ACHN (cell line): ENCODE measurements around the gene ECE1.
A peak's percentile ranks its signal among the peaks of the same experiment; 100 is the strongest.

Source experiments
- DNase-seq: peaks from one replicate; pipeline ENCODE4 v3.0.0-alpha.2; 2015
- in situ Hi-C: cut with HindIII; loops from 2 replicates; pipeline ENCODE4 v1.10.0; 2017; ENCODE audit warnings: low sequenced_read_pairs, low pct_ligation_motif_present, low pct_unique_long_range_greater_than_20kb

ECE1 gene

DNA sequence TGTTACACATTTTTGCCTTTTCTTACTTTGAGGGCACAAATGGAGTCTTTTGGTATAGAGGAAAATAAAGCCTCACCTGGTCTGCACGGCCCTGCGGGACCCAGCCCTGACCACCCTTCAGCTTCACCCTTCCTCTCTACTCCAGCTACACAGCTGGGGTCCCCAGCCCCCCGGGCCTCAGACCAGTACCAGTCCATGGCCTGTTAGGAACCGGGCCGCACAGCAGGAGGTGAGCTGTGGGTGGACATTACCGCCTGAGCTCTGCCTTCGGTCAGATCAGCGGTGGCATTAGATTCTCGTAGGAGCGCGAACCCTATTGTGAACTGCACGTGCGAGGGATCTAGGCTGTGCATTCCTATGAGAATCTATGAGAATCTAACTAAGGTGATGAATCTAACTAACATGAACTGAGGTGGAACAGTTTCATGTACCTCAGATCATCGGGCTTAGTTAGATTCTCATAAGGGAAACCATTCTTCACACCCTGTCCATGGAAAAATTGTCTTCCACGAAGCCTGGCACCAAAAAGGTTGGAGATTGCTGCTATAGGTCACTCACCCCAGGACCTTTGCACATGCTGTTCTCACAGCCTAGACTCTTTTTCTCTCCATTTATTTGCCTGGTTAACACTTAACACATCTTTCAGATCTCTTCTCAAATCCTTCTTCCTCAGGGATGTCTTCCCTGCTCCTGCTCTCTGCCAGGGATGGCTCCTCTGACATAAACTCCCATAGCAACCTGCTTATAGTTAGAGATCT is 37.5 kb upstream of the ECE1 start:
- in situ Hi-C loops, result no loop called here
- DNase-seq, result no peak

DNA sequence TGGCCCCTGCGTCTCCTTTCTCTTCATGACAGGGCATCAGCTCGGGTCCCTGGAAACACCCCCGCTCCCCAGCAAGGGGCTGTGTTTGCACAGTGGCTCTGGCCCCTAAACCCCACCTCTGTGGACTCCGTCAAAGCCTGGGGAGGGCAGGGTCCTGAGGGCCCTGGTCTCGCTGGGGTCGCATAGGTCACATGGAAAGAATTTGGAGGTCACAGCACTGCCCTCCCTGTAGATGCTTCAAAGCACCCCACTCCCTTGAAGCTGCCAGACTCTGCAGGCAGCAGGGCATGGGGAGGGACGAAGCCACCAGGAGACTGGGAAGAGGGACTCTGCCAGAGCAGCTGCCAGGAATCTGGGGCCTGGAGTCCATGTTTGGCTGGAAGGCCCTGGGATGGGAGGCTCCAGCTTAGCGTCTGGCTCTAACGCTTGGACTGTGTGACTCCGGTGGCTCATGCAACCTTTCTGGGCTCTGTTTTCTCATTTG is 36.6 kb upstream of the ECE1 start:
- DNase-seq, result no peak
- in situ Hi-C loops, result no loop called here

DNA sequence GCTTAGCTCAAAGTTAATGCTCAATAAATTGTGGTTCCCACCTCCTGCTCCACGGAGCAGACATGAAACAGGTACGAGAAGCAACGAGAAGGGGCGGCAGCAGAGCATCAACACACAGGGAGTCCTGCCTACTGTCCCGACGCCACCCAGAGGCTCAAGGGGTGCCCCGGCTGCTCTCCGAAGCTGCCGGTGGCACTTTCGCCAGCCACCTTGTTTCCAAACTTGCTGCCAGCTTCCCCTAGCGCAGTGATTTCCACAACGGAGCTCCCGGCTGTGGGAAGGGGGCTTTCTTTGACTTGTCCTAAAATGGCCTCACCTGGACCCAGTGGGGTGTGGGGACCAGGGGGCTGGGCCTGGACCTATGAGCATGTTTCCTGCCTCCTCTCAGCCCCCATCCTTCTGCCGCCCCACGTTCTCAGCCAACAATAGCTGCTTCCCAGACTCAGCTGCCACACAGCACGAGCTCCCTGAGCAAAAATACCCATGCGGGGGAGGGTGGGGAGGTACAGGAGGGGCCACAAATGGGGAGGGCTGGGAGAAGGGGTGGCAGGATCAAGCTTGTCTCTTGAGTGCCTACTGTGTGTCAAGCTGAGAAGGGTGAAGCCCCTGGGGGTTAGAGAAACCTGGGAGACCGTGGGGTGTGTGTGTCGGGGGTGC is 35.6 kb upstream of the ECE1 start:
- DNase-seq, result no peak
- in situ Hi-C loops, result no loop called here

DNA sequence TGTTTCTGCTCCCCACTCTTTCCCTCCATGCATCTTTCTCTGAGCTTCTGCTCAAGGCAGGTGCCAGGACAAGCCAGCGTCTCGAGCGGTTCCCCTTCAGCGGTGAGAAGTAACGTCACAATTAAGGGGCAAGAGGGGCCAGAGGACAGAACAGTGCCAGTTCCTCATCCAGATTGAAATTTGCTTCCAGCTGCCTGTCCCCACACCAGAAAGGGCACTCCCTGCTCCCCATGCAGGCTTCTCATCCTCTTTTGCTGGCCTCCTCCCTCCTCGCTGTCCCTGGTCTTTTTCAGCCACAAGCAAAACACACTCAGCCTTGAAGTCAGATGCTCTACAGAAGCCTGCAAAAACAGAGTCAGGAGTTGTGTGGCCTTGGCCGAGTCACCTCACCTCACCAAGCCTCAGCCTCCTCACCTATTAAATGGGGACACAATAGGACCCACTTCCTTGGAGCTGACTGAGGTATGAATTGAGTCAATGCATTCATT is 35.0 kb upstream of the ECE1 start:
- in situ Hi-C loops, result no loop called here
- DNase-seq, result no peak

DNA sequence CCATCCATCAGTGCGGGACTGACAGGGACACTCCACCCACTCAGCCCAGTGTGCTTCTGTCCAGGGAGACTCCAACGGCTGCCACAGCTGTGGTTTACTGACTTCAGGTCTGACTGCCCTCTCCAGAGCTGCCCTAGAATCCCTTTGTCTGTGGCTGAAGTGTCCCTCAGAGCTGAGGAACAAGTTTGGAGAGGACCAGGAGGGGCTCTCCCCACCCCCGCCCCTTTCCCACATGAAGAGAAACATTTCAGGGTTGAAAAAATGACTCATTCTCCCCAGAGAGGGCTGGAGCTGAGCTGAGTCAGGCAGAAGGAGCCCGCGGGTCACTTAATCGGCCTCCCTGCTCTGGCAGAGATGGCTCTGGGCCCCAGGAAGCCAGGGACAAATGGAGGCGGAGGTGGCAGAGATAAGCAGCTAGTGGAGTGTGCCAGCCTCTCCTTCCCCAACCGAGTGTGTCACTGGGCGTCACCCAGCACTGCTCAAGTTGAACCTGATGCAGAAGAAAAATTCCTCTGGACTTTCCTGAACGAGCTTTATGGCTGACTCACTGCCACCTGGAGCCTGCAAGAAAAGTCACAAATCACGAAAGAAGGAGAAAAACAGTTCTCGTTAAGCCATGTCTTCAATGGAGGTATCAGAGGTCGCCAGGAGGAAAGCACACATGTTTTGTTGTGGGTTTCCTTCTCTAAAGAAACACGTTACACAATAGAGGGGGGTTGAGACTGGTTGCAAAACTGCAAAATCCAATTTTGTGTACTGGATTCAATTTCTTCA is 34.3 kb upstream of the ECE1 start:
- in situ Hi-C loops, result no loop called here
- peak; percentile 90 for DNase-seq

DNA sequence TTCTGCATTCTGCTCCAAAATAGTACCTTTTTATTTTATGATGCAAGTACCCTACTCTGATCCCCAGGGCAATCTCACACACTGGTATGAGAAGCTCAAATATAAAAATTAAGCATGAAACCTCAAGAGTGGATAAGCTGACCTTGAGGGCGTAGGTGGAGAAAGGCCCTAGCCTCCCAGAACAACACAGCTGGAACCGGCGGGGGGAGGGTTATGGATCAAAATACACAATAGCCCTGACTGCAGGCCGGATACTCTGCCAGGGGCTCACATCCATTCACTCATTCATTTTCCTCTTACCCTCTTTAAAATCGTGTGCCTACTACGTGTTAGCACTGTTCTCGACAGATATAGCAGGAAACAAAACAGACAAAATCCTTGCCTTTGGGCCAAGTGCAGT is 32.8 kb upstream of the ECE1 start:
- in situ Hi-C loops, result no loop called here
- no peak for DNase-seq

DNA sequence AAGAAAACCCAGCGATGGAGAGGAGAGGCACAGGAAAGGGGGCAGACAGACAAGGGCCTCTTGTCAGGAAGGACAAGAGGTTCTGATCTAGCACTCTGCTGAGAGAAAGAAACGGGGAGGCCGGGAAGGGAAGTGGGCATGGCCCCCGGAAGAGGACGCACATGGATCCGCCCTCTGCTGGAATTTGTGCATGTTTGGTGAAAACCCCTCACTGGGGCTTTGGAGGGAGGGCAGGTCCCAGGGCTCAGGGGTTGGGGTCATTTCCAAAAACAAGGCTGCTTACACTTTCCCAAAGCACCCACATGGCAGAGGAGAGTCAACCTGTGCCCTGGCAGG is 32.4 kb upstream of the ECE1 start:
- DNase-seq, result no peak
- in situ Hi-C loops, result no loop called here

DNA sequence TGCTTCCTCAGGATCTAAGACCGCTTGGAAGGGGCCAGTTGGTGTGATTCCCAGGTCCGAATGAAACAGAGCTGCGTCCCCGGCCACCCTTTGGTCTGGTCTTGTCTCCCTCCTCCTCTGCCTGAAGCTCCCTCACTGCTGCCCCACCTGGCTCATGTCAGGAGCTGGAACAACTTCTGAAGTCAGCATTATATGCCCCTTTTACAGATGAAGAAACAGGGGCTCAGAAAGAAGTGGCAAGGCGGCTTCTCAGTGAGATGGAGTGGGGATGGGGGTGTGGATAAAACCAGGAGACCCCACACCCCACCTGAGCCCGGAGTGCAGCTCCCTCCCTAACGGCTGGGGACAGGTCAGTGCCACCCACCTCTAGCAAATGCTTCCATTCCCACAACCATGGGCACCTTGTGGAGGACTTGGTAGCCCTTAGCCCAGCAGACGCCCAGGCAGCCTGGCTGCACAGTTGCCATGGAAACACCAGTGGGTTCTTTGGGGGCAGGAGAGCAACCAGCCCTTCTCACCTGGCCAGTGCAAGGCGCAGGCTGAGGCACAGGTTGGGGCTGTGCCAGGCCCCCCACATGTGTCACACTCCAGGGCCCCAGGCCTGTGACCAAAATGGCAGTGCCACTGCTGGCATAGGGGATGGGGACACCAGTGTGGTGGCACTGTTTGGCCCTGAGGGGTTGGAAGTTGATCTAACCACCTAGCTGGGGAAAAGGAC is 31.9 kb upstream of the ECE1 start:
- no peak for DNase-seq
- in situ Hi-C loops, result no loop called here

DNA sequence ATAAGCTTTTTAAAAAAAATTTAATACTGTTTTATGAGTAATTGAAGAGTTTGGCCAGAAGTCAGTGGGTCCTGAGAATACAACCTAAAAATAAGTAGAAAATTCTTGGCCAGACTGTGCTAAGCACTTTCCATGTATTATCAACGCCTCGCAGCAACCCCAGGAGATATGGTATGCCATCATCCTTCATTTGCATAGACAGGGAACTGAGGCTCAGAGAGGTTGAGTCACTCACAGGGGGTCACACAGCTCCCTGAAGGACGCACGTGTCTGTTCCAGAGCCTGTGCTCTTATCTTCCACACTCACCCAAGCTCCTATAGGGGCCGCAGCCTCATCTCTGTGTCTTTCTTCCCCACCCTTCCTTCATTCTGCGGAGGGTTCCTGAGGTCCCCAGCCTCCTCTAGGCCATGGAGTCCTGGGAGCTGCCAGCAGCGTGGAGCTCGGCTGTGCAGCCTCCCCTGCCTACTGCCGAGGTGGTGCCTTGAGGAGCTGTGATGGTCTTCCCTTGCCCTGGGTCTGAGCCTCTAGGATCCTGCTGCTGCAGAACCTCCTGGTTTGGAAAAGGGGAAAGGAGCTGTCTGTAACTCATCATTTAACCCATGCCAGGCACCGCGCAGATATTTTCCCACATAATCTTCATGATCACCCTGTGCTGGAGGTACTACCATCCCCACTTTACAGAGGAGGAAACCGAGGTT is 30.3 kb upstream of the ECE1 start:
- in situ Hi-C loops, result no loop called here

DNA sequence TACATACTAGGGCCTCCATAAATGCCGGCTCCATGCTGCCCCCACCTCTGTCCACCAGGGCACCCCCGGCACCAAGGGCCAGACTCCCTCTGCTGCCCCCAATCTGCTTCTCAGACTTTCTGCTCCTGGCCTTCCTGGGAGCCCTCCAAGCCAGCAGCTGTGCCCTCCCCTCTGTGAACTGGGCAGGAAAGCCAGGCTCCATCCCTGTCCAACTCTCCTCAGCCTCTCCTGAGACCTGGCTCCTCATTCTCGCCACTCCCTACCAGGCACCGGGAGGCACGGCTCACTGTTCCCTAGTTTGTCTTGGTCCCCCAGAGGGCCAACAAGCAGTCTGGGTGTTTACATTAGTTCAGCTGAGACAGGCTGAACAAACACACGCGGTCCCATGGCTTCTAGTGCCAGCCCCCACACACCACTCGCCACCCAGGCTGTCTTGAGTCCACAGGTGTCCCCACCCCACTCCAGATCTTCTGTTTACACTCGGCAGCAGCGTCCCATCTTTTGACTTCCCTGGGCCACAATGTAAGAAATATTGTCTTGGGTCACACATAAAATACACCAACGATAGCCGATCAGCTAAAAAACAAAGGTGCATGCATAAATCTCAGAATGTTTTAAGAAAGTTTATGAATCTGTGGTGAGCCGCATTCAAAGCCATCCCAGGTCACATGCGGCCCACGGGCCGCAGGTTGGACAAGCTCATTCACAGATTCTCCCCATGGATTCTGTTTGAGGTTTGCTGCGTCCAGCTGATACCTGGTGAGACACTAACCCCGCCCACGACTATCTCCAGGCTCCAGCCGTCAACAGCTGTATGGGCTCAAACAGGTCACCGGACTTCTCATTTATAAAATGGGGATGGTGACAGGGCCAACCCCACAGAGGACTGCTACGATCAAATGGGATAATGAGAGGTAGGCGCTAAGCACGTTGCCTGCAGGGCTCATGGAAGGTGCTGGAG is 29.5 kb upstream of the ECE1 start:
- in situ Hi-C loops, result no loop called here
- DNase-seq, result no peak

More for the DNA sequence above, 30.3 kb upstream of the ECE1 start:
- DNase-seq, result no peak

DNA sequence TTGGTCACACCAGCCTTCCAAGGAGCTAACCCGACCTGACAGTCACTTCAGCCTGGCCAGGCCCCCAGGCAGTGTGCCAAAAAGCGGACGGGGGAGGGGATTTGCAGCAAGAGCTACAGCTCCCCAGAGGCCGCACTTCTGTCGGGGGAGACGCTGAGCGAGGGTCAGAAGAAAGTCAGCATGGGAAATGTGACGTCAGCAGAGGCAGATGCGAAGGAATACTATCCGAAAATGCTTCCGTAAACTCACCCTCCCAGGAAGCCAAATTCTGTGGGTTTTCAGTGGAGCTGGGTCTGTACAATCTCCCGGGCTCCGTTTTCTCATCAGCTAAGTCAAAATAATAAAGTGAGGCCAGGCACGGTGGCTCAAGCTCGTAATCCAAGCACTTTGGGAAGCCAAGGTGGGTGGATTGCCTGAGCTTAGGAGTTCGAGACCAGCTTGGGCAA is 28.5 kb upstream of the ECE1 start:
- in situ Hi-C loops, result no loop called here
- no peak for DNase-seq

DNA sequence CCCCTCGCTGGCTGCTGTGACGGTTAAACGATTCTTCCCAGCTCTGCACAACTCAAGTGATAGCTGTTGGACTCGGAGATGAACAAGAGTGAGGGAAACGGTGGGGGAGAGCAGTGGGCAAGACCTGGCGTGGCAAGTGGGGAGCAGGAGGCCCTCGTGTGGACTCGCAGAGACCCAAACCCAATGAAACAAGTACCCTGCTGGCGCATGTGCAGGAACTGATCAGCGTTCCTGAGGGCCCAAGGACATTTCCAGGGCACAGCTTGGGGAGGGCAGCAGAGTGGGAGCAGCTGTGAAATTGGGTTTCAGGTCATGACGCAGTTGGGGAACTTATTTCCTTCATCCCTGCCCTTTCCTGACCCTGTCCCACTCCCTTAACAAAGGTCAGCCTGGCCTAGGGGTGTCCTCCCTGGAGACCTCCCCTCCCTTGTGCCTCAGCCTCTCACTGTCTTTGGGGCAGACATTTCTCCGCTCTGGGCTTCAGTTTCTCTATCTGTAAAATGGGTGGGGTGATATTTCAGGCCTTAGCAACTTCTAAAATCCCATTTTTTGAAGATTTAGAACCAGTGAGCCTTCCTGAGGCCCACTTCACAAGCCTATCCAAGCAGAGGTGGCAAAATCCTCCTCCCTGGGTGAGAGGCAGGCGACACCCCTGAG is 27.9 kb upstream of the ECE1 start:
- in situ Hi-C loops, result no loop called here
- DNase-seq, result no peak

DNA sequence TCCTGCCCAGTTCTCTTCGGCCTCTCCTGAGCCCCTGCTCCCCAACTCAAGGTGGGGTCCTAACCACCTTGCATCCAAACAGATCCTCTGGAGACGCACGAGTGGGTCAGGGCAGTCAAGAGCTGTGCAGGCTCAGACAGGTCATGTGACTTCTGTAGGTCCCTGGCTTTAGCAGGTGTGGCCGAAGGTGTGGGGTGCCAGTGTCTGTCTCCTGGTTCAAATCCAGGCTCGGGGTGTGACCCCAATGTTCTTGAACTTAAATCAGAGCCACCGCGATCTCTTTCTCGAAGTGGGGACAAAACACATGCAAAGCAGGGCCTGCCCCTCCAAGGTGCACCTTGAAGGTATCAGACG is 27.4 kb upstream of the ECE1 start:
- no peak for DNase-seq
- in situ Hi-C loops, result no loop called here

DNA sequence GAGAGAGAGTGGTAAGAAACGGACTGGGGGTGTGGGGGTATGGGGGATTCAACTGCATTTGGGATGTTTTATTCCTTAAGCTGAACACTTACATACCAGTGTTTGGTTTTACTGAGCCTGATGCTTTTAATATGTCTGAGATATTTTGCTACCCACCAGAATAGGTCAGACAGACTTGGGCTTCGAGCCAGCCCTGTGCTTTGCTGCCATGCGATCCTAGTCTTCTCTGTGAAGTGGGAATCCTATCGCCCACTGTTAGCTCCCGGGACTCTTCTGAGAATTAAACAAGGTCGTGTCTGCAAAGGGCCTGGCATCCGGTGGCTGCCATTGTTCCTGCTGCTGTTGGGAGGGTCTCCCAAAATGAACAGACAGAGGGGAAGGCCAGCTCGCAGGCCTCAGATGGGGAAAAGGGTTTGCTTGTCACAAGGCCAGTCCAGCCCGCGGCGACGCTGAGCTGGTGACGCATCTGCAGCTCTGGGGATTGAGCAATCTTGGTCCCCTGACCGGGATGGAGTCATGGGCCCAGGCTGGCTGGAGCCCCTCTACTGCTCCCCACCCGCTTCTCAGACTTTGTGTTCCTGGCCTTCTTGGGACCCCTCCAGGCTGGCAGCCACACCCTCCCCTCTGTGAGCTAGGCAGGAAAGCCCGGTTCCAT is 26.9 kb upstream of the ECE1 start:
- DNase-seq, result no peak
- in situ Hi-C loops, result no loop called here

DNA sequence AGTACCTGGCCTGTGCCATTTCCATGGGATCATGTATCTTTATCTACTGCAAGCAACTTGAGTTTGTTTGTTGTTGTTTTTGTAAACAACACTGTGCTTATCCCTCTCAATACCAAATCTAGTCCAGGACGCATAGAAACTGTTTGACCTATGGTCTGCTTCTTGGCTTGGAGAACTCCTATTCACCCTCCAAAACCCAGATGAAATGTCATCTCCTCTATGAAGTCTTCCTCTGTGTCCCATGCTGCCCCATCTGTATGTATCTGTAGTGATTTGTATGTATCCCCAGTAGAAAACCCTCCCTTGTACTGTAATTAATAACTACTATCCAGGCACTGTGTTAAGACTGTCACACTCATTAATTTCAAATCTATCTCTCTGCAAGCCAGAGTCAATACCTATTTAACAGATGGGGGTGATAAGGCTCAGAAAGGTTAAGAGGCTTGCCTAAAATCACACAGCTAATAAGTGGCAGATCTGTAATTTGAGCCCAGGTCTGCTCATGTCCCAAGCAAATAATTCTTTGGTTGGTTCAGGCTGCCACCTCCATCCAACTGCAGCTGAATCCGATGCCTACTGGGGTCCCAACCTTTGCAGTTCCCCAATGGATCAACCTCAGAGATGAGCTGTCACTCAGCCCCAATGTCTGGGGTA is 24.6 kb upstream of the ECE1 start:
- no peak for DNase-seq
- in situ Hi-C loops, result no loop called here
